ENCODE results near the gene LRP11. TPM values are rescaled to one million over a fixed set of nuclear protein-coding genes. Genes with fewer than 3 reads are reported as not detected.
"Not testable (repeated sequence)": the region's sequence is repeated elsewhere in the genome, so short reads cannot be mapped to it uniquely, and the experiment has no call there.

The LRP11 gene
- total and polyA plus RNA-seq, 2 donors (not counting 1 experiment from before 2014, with no cell fraction given): 58.4 to 89.5 TPM

DNA sequence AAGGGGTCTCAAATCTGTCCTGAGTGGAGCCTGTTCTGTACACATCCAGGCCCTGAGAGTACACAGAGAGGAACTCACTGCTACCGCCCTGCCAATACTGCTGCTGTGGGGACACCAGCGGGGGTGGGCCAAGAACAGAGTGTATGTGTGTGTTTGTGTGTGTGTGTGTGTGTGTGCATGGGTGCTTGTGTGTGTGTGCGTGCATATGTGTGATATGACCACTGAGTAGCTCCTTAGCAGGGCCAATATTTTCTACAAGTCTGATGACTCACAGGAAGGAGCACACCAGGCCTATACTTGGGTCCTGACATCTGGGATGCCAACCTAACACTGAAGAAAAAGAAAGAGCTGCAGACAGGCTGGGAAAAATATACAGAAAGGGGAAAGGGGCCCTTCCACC is 32.3 kb upstream of the LRP11 start:
- Histone ChIP-seq H3K36me3 (ENCODE audit: control insufficient read depth, insufficient read depth, low read length) (no peaks in the 10 kb centered on the region), H3K4me3 (replicated peaks in 1 of 4; ENCODE audit: control extremely low read depth in 1 of 4, insufficient read depth in 1 of 4, low read depth in 3 of 4, low read length in 4 of 4) (peak overlapping the region in 2 of 4 experiments; percentile 48 to 50), H3K79me2 (ENCODE audit: control insufficient read depth, insufficient read depth, low read length) (no peaks in the 10 kb centered on the region), H3K27me3 (ENCODE audit: control insufficient read depth, insufficient read depth, low read length) (no peaks in the 10 kb centered on the region), H3K9ac (ENCODE audit: insufficient read depth, low read length) (no peak overlapping the region), H3K4me1 (ENCODE audit: control insufficient read depth, extremely low read depth, insufficient read depth, low read length) (peaks cover 29% of the 10 kb centered on the region), H2AFZ (ENCODE audit: low read length) (no peak overlapping the region), H3K4me2 (ENCODE audit: extremely low read depth, insufficient read depth, low read length) (peak overlapping the region; percentile 84), H3K9me3 (ENCODE audit: control insufficient read depth, insufficient read depth, low read depth, low read length) (no peaks in the 10 kb centered on the region), H4K20me1 (ENCODE audit: control insufficient read depth, extremely low read depth, insufficient read depth, low read length) (no peaks in the 10 kb centered on the region), H3K27ac (ENCODE audit: insufficient read depth, low read length) (peak overlapping the region; percentile 62)
- peak in 1 of 2 donors; percentile 44 for DNase-seq (ENCODE audit: low read depth in 2 of 2)
- TF ChIP-seq, protein P1, sequence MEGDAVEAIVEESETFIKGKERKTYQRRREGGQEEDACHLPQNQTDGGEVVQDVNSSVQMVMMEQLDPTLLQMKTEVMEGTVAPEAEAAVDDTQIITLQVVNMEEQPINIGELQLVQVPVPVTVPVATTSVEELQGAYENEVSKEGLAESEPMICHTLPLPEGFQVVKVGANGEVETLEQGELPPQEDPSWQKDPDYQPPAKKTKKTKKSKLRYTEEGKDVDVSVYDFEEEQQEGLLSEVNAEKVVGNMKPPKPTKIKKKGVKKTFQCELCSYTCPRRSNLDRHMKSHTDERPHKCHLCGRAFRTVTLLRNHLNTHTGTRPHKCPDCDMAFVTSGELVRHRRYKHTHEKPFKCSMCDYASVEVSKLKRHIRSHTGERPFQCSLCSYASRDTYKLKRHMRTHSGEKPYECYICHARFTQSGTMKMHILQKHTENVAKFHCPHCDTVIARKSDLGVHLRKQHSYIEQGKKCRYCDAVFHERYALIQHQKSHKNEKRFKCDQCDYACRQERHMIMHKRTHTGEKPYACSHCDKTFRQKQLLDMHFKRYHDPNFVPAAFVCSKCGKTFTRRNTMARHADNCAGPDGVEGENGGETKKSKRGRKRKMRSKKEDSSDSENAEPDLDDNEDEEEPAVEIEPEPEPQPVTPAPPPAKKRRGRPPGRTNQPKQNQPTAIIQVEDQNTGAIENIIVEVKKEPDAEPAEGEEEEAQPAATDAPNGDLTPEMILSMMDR (conservative IDR thresholded peaks at IDR 0.05 in 1 of 2, IDR thresholded peaks at IDR 0.05 in 1 of 2; ENCODE audit: low read depth in 1 of 2, low read length in 2 of 2): no peak
- no peak for TF ChIP-seq EZH2 (IDR thresholded peaks at IDR 0.05; ENCODE audit: low read length, missing control alignments)

DNA sequence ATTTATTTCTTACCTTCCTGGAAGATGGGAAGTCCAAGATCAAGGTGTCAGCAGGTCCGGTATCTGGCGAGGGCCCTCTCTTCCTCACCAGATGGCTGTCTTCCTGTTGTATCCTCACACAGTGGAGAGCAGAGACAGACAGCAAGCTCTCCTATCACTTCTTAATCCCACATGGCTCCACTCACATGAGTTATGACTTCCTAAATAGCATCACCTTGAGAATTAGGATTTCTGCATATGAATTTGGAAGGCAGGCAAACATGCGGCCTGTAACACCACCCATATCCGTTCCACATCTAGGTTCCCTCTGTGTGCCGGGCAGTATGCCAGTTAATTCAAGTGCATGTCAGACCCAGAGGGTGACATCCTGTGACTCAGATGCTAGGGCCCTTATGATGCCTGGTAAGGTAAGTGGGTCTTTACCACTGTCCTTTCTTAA is 31.7 kb upstream of the LRP11 start:
- Histone ChIP-seq H3K4me1 (ENCODE audit: control insufficient read depth, extremely low read depth, insufficient read depth, low read length) (peaks cover 29% of the 10 kb centered on the region), H3K27ac (ENCODE audit: insufficient read depth, low read length) (peak overlapping the region; percentile 62), H4K20me1 (ENCODE audit: control insufficient read depth, extremely low read depth, insufficient read depth, low read length) (no peaks in the 10 kb centered on the region), H3K4me3 (replicated peaks in 1 of 4; ENCODE audit: control extremely low read depth in 1 of 4, insufficient read depth in 1 of 4, low read depth in 3 of 4, low read length in 4 of 4) (no peak overlapping the region), H3K4me2 (ENCODE audit: extremely low read depth, insufficient read depth, low read length) (no peak overlapping the region), H2AFZ (ENCODE audit: low read length) (no peak overlapping the region), H3K79me2 (ENCODE audit: control insufficient read depth, insufficient read depth, low read length) (no peaks in the 10 kb centered on the region), H3K9me3 (ENCODE audit: control insufficient read depth, insufficient read depth, low read depth, low read length) (no peaks in the 10 kb centered on the region), H3K36me3 (ENCODE audit: control insufficient read depth, insufficient read depth, low read length) (no peaks in the 10 kb centered on the region), H3K27me3 (ENCODE audit: control insufficient read depth, insufficient read depth, low read length) (no peaks in the 10 kb centered on the region), H3K9ac (ENCODE audit: insufficient read depth, low read length) (no peak overlapping the region)
- peak; percentile 43 to 75 for DNase-seq (ENCODE audit: low read depth in 2 of 2)
- TF ChIP-seq EZH2 (IDR thresholded peaks at IDR 0.05; ENCODE audit: low read length, missing control alignments): no peak
- TF ChIP-seq, protein P1 (conservative IDR thresholded peaks at IDR 0.05 in 1 of 2, IDR thresholded peaks at IDR 0.05 in 1 of 2; ENCODE audit: low read depth in 1 of 2, low read length in 2 of 2): no peak

DNA sequence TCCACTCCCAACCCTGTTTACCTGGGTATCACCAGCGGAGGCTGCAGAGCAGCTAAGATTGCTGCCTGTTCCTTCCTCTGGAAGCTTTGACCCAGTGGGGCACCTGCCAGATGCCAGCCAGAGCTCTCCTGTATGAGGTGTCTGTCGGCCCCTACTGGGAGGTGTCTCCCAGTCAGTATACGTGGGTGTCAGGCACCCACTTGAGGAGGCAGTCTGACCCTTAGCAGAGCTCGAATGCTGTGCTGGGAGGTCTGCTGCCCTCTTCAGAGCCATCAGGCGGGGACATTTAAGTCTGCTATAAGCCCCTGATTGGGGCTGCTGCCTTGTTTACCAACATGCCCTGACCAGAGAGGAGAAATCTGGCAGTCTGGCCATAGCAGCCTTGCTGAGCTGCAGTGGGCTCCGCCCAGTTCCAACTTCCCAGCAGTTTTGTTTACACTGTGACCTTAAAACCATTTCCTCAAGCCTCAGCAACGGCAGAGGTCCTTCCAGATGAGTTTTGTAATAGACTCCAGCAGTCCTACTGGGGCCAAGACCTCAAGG is 31.0 kb upstream of the LRP11 start:
- Histone ChIP-seq H3K9ac (ENCODE audit: insufficient read depth, low read length) (no peak overlapping the region), H3K79me2 (ENCODE audit: control insufficient read depth, insufficient read depth, low read length) (no peaks in the 10 kb centered on the region), H3K27ac (ENCODE audit: insufficient read depth, low read length) (peak overlapping the region; percentile 62), H3K4me1 (ENCODE audit: control insufficient read depth, extremely low read depth, insufficient read depth, low read length) (peaks cover 29% of the 10 kb centered on the region), H4K20me1 (ENCODE audit: control insufficient read depth, extremely low read depth, insufficient read depth, low read length) (no peaks in the 10 kb centered on the region), H3K4me3 (replicated peaks in 1 of 4; ENCODE audit: control extremely low read depth in 1 of 4, insufficient read depth in 1 of 4, low read depth in 3 of 4, low read length in 4 of 4) (no peak overlapping the region), H3K9me3 (ENCODE audit: control insufficient read depth, insufficient read depth, low read depth, low read length) (no peaks in the 10 kb centered on the region), H2AFZ (ENCODE audit: low read length) (peak overlapping the region; percentile 63), H3K36me3 (ENCODE audit: control insufficient read depth, insufficient read depth, low read length) (no peaks in the 10 kb centered on the region), H3K4me2 (ENCODE audit: extremely low read depth, insufficient read depth, low read length) (peak overlapping the region; percentile 3), H3K27me3 (ENCODE audit: control insufficient read depth, insufficient read depth, low read length) (no peaks in the 10 kb centered on the region)
- TF ChIP-seq, protein P1 (conservative IDR thresholded peaks at IDR 0.05 in 1 of 2, IDR thresholded peaks at IDR 0.05 in 1 of 2; ENCODE audit: low read depth in 1 of 2, low read length in 2 of 2): no peak
- no peak for TF ChIP-seq EZH2 (IDR thresholded peaks at IDR 0.05; ENCODE audit: low read length, missing control alignments)
- peak; percentile 57 to 95 for DNase-seq (ENCODE audit: low read depth in 2 of 2)

DNA sequence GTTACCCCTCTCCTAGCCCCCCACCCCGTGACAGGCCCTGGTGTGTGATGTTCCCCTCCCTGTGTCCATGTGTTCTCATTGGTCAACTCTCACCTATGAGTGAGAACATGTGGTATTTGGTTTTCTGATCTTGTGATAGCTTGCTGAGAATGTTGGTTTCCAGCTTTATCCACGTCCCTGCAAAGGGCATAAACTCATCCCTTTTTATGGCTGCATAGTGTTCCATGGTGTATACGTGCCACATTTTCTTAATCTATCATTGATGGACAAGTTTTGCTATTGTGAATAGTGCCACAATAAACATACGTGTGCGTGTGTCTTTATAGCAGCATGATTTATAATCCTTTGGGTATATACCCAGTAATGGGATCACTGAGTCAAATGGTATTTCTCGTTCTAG is 27.7 kb upstream of the LRP11 start:
- H3K27ac ChIP-seq (ENCODE audit: insufficient read depth, low read length); H3K9me3 ChIP-seq (ENCODE audit: control insufficient read depth, insufficient read depth, low read depth, low read length); H2AFZ ChIP-seq (ENCODE audit: low read length); DNase-seq (ENCODE audit: low read depth in 2 of 2); H3K27me3 ChIP-seq (ENCODE audit: control insufficient read depth, insufficient read depth, low read length); H3K4me2 ChIP-seq (ENCODE audit: extremely low read depth, insufficient read depth, low read length); H4K20me1 ChIP-seq (ENCODE audit: control insufficient read depth, extremely low read depth, insufficient read depth, low read length); H3K79me2 ChIP-seq (ENCODE audit: control insufficient read depth, insufficient read depth, low read length); H3K4me3 ChIP-seq (replicated peaks in 1 of 4; ENCODE audit: control extremely low read depth in 1 of 4, insufficient read depth in 1 of 4, low read depth in 3 of 4, low read length in 4 of 4); H3K36me3 ChIP-seq (ENCODE audit: control insufficient read depth, insufficient read depth, low read length); H3K9ac ChIP-seq (ENCODE audit: insufficient read depth, low read length): not testable (repeated sequence)
- H3K4me1 ChIP-seq (ENCODE audit: control insufficient read depth, extremely low read depth, insufficient read depth, low read length): peaks cover 35% of the 10 kb centered on the region

Data from fibroblast of lung (primary cell).